ENCODE data around the gene RABGAP1L.

The RABGAP1L gene

GRCh38 chr1:174991473-174991872 lies 832.2 kb downstream of the RABGAP1L start:
- no peak overlapping the region for H3K4me3 ChIP-seq (replicated peaks; ENCODE audit: low read depth, low read length)
- no peak for DNase-seq (ENCODE audit: extremely low read depth, low read depth)
- TF ChIP-seq, protein P1, sequence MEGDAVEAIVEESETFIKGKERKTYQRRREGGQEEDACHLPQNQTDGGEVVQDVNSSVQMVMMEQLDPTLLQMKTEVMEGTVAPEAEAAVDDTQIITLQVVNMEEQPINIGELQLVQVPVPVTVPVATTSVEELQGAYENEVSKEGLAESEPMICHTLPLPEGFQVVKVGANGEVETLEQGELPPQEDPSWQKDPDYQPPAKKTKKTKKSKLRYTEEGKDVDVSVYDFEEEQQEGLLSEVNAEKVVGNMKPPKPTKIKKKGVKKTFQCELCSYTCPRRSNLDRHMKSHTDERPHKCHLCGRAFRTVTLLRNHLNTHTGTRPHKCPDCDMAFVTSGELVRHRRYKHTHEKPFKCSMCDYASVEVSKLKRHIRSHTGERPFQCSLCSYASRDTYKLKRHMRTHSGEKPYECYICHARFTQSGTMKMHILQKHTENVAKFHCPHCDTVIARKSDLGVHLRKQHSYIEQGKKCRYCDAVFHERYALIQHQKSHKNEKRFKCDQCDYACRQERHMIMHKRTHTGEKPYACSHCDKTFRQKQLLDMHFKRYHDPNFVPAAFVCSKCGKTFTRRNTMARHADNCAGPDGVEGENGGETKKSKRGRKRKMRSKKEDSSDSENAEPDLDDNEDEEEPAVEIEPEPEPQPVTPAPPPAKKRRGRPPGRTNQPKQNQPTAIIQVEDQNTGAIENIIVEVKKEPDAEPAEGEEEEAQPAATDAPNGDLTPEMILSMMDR (IDR thresholded peaks at IDR 0.05; ENCODE audit: low read depth, low read length, missing control alignments) = no peak

GRCh38 chr1:174995121-174995520 lies 835.8 kb downstream of the RABGAP1L start:
- H3K4me3 ChIP-seq (replicated peaks; ENCODE audit: low read depth, low read length) = no peak overlapping the region
- no peak for DNase-seq (ENCODE audit: extremely low read depth, low read depth)
- TF ChIP-seq, protein P1 (IDR thresholded peaks at IDR 0.05; ENCODE audit: low read depth, low read length, missing control alignments) = no peak

DNA sequence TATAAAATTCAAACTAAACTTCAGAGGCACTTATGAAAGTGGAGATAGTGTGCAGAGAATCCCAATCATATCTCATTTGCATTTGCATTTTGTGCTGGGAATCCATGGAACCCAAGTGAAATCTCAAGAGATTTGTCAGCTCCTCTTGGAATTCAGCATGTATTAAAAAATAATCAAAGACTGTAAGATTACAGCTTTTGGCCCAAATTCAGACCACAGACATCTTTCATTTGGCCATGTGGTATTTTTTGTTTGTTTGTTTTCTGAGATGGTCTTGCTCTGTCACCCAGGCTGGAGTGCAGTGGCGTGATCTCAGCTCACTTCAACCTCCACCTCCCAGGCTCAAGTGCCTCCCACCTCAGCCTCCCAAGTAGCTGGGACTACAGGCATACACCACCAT lies 836.6 kb downstream of the RABGAP1L start:
- H3K4me3 ChIP-seq (replicated peaks; ENCODE audit: low read depth, low read length) = no peak overlapping the region
- TF ChIP-seq, protein P1 (IDR thresholded peaks at IDR 0.05; ENCODE audit: low read depth, low read length, missing control alignments) = no peak
- DNase-seq (ENCODE audit: extremely low read depth, low read depth) = no peak

GRCh38 chr1:174996476-174996875 lies 837.2 kb downstream of the RABGAP1L start:
- no peak for DNase-seq (ENCODE audit: extremely low read depth, low read depth)
- TF ChIP-seq, protein P1 (IDR thresholded peaks at IDR 0.05; ENCODE audit: low read depth, low read length, missing control alignments) = no peak
- H3K4me3 ChIP-seq (replicated peaks; ENCODE audit: low read depth, low read length) = no peak overlapping the region

GRCh38 chr1:174997041-174997440 lies 837.7 kb downstream of the RABGAP1L start:
- no peak overlapping the region for H3K4me3 ChIP-seq (replicated peaks; ENCODE audit: low read depth, low read length)
- no peak for DNase-seq (ENCODE audit: extremely low read depth, low read depth)
- TF ChIP-seq, protein P1 (IDR thresholded peaks at IDR 0.05; ENCODE audit: low read depth, low read length, missing control alignments) = no peak

GRCh38 chr1:174998569-174999215 lies 839.4 kb downstream of the RABGAP1L start:
- DNase-seq (ENCODE audit: extremely low read depth, low read depth) = no peak
- TF ChIP-seq, protein P1 (IDR thresholded peaks at IDR 0.05; ENCODE audit: low read depth, low read length, missing control alignments) = peak; percentile 72

More at GRCh38 chr1:174998569-174999215, 839.4 kb downstream of the RABGAP1L start:
- peak overlapping the region; percentile 68 for H3K4me3 ChIP-seq (replicated peaks; ENCODE audit: low read depth, low read length)

All from HFF-Myc (cell line).